Midbrain (tissue), 1 donor: ENCODE measurements around the gene MAD1L1.

Experiments
- DNase-seq: peaks from one replicate; lab custom pipeline; 2025; lab: John Stamatoyannopoulos, UW

Gene MAD1L1

DNA sequence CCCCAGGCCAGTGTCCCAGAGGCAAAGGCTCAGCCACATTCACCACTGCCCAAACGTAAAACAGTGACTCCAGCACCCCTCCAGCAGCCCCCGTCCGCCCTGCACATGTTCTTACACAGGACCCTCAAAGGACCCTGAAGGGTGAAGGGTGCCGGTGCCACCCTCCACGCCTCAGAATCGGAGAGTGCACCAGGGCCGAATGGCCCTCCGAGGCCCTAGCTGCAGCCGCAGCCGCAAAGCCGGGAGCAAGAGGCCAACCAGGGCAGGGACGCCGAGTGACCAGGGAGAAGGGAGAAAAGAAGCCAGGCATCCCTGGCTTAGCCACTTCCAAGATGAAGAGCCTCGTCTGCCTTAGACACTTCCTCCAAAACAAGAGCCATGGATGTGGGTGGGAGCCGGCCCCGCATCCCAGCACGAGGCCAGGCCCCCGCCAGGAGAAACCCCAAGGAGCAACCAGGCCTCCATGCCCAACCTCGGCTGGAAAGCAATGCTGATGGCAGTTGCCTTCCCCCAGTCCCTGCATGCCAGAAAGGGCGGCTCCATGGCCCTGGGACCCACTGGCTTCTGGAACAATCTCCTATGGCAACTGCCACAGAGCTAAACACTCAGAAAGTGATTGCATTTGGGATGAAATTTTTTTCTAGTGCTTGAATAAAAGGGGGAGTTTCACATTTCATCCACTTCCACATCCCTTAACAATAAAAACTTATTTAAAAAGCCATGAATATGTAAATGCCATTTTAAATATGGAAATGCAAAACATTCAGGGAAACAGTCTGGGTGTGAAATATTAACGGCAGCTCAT is 92.3 kb downstream of the MAD1L1 start:
- DNase-seq, result no peak

DNA sequence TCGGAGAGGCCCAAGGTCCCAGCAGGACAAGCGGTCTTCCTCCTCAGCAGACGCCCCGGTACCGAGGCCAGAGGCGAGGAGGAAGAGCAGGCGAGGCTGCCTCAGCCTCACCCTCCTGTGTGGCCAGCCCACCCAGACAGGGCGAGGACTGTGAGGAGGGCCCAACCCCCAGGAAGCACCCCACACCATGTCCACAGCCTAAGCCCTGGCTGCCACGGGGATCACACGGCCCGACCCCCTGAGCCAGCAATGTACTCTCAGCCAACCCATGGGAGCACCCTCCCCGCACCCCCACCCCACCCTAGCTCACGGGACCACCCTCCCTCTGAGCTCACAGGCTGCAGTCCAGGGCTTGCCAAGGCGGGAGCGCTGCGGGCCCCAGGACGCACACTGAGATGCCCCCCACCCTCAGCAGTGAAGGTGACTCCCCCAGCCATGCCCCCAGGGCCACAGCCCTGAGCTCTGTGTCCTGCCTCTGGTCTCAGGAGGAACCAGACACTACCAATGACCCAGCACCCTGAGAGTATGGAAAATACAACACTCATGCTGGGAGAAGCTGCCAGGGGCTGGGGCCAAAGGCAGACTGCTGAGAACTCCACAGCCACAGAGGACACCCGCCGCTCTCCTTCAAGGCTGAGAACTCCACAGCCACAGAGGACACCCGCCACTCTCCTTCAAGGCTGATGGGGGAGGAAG is 93.6 kb downstream of the MAD1L1 start:
- no peak for DNase-seq

DNA sequence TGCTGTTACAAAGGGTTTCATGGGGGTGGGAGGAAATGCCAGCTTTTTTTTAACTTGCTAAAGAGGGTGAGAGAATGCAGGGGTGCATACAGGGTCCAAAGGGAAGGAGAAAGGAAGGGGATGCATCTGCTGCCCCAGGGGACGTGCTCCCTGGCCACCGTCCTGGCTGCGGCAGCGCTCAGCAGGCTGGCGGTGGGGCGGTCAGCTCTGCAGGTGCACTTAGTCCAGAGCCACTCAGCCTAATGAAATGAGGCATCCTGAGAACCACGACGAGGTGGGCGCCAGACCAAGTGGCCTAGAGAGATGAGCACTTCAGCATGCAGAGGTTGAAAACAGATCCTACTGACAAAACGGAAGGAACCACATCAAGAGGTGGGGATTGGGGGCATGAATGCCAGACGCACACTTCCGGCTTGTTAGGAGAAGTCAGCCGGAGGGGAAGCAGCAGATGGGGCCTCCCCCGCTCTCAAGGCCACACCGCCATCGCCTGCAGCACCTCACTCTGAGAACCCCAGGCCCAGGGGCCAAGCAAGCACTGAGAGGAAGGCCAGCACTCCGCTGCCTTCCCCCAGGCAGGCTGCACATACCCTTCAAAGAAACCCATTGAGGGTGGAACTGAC is 94.5 kb downstream of the MAD1L1 start:
- no peak for DNase-seq

DNA sequence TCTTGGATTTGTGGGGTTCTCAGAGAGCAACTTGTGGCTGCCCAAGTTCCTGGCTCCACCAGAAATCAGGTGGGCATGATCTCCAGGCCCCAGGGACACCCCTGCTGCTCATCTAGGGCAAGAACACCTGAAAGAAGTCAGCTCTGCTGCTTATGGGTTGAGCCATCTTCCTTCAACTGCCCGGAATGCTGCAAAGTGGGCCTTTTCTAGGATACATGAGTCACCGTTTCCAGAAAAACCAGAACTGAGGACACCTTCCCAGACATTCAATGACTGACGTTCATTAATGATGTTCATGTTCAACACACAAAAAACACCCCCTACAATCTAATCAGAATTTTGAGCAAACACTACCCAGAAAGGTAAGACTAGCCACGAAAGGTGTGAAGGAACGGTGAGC is 98.0 kb downstream of the MAD1L1 start:
- no peak for DNase-seq

DNA sequence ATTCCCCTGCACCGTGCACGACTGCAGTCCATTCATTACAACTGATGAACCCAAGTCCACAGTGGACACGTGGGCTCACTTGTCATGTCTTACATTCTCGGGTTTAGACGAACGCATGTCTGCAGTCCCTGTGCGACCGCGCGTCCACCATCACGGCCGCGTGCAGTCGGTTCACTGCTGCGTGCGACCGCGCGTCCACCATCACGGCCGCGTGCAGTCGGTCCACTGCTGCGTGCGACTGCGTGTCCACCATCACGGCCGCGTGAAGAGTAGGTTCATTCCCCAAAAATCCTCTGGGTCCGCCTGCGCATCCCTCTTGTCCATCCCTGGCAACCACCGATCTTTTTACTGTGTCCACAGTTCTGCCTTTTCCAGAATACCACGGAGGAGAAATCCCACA is 100.5 kb downstream of the MAD1L1 start:
- DNase-seq, result no peak

DNA sequence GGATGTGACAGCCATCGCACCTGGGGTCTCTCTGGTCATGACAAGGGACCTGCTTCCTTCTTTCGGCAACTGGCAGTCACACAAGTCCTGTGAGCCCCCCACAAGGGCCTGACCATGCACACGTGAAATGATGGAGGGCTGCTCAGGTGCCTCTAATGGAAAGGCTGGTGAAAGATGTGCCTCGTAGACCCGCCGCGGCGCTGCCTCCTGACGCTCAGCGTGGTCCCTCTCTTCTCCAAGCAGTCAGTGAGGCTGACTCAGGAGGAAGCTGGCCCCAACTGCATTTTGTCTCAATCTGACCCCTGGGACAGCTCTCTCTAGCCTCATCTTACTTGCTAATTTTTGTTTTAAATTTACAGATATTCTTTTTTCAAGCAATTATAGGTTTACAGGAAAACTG is 100.9 kb downstream of the MAD1L1 start:
- DNase-seq, result no peak

DNA sequence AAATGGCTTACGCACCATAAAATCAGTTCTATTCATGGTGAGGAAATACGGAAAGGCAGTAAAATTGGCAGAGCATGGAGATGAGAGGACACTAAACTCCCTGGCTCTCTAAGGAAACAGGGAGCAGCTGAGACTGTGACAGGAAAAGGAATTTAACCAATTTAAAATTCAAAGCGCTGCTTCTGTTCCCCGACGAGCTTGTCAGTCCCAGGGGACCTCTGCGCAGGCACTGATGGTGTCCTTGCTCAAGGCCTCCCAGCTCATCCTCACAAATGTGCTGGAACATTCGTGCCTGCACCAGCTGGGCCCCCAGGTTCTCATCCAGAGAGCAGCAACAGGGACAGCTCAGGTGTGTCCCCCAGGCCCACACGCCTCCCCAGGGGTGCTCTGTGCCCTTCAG is 101.4 kb downstream of the MAD1L1 start:
- no peak for DNase-seq

DNA sequence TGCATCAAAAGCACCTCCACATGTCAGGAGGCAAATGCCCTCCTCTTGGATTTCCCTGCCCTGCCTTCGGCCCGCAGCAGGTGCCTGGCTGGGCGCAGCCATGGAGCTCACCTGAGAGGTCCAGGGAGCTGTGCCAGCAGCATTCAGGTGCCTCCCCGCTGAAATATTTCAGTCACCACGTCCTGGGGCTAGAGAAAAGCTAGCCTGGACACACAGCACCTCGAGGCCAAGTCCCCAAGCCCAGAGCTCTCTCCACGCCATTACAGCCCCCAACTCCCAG is 102.7 kb downstream of the MAD1L1 start:
- DNase-seq, result no peak

DNA sequence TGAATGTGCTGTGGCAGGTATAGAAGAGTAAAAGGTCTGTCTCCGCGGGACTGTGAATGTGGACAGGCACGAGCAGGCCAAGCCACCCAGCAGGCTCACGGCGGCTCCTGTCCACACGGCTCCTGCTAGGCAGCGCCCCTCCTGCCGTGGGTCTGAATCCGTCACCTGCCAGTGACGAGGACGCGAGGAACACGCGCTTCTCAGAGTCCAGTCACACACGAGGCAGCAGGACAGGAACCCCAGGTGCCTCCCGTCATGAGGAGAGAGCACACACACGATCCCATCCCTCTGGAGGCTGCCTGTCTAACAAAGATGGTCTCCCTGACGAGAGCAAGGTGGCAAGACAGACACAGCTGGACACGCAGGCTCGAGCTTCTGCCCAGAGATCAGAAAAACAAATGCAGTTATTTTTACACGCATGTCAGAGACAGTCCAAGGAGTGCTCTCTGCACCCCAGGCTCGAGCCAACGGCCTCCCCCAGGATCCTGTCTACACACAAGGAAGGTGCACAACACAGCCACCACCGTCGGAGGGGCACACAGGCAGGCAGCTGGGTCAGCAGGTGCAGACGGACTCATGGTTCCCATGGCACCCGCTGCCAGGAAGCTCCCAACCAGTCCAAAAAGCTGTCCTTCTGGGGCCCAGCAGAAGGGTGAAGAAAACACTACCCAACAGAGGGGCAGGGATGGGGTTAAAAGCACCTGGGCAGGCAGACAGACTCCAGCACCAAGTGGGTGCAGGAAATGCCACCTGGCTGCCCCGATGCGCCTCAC is 103.2 kb downstream of the MAD1L1 start:
- DNase-seq, result no peak

DNA sequence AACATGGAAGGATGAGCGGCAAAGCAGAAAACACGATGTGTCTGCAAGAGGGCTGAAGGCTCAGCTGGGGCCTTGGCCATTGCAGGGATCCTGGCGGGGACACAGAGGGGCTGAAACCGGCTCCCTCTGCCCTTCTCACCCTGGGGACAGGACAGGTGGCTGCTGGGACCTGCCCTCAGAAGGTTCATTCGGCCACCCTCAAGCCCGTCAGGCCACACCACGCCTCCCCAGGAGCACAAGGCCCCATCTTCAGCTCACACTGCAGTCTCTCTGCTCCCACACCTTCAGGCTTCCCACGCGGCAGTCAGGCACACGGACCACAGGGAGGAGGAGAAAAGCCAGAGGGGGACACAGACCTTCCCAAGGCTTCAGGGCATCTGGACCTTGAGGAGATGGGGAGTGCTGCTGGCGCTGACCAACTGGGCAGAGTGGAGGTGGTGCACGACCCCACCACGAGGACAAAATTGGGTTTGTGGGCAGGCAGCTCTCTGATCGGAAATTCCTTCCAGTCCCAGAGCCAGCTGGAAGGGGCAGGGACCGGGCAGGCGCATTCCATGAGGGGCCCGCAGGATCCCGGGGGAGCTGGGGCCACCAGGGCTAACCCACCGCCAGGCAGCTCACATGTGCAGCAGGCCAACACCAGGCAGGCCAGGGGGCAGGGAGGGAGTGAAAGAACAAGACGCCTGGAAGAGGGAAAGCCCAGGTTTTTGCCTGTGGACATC is 104.0 kb downstream of the MAD1L1 start:
- no peak for DNase-seq

DNA sequence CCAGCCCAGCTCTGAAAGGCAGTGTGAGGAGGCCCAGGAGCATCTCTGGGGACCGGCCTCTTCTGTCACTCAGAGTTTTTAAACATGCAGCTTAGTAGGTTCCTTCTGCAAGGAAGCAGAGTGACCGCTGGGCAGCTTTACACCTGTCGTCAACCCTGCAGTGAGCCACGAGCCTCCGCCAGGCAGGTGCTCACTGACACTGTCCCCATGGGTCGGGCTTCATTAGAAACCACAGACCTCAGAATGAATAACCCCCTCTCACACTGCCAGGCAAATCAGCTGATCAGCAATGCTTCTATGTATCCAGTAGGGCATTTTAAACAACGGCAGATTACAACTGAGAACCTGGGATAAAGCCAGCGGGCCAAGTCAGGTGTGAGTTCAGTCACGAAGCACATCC is 106.1 kb downstream of the MAD1L1 start:
- no peak for DNase-seq

DNA sequence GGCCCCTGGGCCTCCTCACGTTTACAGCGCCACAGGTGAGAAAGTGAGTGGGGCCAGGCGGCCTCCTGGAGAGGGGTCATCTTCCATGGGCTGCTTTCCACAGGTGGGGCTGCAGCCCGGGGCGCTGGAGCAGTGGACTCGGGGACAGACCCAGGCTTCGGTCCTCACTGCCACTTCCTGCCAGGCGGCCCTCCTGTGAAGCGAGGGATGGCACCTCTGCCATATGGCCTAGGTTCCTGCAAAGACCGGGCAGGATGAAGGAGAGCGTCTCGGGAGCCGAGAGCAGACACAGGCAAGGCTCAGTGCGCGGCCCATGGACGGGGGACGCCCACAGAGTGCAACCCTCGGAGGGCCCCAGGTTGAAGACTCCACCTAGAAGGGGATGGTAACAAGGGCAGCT is 106.8 kb downstream of the MAD1L1 start:
- no peak for DNase-seq

DNA sequence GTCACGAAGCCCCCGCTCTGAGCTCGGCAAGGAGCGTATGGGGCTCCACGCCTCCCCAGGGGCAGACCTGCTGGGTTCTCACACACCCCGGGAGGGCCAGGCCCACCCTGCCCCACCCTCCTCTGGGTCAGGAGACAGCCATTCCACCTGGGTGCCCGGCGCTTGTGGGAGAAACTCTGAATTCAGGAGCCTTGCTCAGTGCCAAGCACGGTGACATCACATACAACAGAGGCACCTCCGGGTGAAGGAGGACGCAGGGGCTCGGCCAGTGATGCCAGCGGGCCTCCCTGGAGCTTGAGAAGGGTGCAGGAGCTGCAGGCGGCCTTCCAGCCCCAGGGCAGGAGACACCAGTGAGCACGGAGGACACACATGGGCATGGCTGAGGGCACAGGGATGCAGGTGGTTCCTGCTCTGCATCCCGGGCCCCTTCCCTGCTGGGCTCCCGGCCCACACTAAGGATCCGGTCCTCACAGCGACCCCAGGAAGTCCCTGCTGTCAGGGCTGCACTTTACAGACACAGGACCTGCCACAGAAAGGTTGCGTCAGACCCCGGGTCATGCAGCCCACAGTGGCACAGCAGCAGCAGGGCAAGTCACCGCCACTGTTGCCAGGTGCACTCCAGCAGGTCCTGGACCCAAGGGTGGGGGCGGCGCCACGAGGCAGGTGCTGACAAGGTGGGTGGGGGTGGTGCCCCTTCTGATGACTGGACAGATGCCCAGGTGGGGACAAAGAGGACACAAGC is 108.0 kb downstream of the MAD1L1 start:
- DNase-seq, result no peak

DNA sequence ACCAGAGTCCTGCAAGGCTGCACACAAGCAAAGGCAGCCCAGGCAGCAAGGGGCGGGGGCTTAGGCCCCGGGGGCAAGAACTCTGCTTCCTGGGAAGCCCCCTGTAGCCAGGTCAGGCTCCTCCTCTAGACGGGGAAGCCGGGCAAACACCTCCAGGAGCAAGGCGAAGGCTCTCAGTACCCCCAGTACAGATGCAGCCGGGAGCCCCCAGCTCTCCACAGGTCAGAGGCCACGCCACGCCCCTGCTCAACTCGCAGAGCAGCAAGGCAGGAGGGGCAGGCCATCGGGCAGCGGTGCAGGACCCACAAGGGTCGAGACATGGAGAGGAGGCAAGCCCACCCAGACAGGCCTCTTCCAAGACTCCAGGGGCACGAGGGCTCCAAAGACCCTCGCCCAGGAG is 108.8 kb downstream of the MAD1L1 start:
- DNase-seq, result no peak

DNA sequence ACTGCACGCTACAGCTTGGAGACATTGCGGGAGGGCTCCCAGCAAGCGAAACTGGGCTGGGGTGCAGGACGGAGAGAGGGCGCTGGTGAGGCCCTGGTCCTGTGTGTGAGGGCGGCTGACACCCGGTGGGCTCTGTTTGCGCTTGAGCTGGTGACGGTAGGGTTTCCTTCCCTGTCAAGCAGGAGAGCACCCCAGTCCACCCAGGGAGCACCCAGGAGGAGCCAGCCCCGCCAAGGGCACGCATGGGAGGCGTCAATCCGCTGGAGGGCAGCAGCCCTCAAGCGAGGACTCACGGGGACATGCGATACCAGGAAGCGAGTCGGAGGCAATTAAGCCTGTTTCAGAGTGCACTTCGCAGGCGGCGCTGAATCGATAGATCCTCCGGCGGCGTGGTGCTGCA is 109.4 kb downstream of the MAD1L1 start:
- DNase-seq, result no peak

DNA sequence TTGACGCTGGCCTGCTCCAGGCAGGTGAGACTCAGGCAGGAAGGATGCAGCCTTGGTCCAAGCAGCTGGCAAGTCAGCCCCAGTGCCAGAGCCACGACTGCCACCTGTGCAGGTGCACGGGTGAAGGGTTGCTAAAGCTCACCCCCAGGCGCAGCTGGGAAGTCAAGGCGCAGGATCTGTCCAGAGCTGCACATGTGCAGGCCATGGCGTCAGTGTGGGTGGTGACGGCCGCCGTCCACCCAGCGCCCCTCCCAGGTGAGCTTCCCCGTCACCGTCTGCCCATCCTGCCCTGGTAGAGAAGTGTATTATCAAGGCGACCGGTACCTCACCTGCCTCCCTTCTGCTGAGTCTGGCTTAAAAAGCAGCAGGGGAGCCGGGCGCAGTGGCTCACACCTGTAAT is 110.1 kb downstream of the MAD1L1 start:
- no peak for DNase-seq

DNA sequence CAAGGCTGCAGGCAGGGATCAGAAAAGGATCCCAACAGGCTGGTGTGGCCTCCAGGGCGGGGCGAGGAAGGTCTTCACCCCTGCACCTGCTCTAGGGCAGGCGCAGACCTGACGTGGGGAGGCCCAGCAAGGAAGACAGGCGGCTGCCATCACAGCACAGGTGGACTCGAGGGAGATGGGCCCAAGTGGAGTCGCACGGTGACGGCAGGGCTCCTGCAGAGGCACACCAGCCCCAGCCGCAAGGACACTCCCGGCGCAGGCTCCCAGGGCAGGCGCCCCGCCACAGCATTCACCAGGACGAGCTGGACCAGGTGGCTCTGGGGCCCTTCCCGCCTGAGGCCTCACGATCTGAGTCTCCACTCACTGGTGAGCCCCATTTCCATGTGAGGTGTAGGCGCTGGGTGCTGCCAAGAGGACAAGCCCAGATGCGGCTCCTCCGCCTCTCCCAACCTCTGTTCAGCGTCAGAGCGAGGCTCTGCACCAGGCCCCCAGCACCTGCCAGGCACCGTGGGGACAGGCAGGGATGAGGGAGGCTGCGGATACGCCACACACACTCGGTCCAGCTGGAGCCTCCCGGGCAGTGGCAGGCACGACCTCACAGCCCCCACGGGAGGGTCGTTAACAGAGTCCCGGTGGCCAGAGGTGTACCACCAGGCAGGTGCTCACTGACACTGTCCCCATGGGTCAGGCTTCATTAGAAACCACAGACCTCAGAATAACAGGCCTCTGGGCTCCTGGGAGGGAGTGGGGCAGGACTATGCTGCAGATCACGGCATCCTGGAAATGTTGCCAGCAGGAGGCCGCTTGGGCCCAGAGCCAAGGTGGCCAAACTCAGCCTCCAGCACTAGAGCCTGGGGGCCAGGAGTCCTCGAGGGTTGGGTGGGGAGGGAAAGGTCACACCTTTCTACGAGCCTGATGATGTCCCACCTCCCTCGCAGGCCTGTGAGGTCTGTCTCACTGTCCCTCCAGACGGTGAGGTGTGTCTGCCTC is 111.6 kb downstream of the MAD1L1 start:
- DNase-seq, result no peak

DNA sequence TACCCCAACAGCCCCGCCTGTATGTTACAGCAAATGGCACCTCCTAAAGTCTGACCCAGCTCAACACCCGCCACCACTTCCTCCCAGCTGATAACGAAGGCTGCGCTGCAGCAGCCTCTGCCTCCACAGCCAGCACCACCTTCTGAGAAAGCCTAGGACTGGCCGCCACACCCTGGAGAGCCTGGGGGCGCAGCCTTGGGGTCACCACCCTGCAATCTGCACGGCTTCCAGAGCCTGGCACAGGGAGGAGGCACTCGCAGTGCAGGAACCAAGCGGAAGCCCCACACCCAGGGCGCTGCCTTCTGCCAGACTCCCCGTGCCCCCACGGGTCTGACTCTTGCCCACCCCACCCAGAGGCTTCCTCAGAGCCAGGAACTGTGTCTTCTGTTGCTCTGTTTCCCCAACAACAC is 112.5 kb downstream of the MAD1L1 start:
- DNase-seq, result no peak

DNA sequence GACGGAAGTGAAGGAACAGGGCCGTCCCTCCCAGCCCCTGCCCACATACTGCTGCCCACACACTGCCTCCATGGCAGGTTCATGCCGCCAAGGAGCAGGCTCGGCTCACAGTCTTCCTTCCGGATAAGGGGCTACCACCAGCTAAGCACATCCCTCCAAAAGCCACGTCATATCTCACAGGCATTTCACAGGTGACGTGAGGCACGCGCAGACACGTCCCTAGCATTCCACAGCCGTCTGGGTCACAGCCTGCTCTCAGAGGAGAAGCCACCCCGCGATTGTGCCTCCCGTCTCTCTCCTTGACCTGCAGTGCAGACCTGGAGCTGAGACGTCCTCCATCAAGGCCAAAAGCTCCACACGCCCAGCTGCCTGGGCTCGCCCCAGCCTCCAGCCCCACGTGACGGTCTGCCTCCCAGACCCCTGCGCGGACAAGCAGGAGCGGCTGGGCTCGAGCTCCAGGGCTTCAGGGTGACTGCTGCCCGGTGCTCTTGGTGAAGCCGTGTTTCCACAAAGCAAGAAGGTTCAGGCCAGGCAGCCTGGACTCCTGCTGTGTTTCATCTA is 114.0 kb downstream of the MAD1L1 start:
- no peak for DNase-seq

DNA sequence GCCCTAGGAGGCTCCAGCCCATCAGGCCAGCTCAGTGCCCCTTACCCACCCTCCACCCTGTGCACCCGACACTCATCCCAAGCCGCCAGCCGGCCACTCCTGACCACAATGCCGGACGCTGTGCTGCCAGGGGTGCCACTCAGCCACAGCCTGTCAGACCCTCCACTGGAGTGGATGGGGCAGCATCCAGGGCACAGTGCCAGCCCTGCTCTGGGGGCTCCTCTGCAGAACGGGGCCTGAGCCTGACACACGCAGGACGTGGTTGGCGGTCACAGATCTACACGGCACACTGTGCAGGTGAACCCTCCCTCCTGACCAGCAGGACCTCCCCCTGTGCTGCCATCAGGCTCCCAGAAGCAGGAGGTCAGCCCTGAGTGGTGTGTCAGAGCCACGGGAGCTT is 114.7 kb downstream of the MAD1L1 start:
- no peak for DNase-seq
